Measurements from ENCODE around the gene GPD1.
A peak's percentile ranks its signal among the peaks of the same experiment; 100 is the strongest.

Gene GPD1

DNA sequence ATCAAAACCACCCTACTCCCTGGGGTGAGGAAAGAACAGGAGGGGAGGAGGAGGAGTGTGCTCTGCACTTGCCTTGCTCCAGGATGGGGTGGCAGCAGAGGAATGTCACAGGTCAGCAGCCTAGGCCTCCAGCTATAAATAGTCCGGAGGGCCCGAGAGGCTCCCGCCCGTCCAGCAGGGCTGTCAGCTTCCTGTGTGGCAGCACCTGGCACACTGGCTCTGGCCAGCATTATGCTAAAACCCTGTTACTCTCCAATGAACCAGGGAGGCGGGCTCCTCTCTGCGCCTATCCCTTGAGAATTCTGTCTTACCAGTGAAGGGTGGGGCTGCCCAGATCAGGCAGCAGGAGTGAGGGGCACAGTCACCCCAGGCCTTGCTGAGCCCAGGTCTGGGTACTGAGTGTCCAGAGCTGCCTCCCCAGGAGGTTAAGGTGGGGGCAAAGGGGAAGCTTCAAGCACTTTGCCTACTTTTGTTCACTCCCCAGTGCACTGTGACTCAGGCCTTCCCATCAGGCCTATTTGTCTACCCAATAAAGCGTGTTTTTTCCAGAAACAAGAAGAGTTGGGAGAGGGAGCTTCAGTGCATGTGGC is 7.0 kb downstream of the GPD1 start:
- no peak for TF ChIP-seq CTCF (IDR thresholded peaks at IDR 0.05; ENCODE audit: low read length, missing control alignments)
- no peak for DNase-seq (ENCODE audit: low read depth)
- H3K4me3 ChIP-seq (replicated peaks; ENCODE audit: low read depth, low read length) = no peak overlapping the region

- DNase-seq (ENCODE audit: low read depth) = no peak
- TF ChIP-seq CTCF (IDR thresholded peaks at IDR 0.05; ENCODE audit: low read length, missing control alignments) = no peak
- peak overlapping the region; percentile 29 for H3K4me3 ChIP-seq (replicated peaks; ENCODE audit: low read depth, low read length)
These were observed 7.5 kb downstream of the GPD1 start for GRCh38 chr12:50111395-50111692.

DNA sequence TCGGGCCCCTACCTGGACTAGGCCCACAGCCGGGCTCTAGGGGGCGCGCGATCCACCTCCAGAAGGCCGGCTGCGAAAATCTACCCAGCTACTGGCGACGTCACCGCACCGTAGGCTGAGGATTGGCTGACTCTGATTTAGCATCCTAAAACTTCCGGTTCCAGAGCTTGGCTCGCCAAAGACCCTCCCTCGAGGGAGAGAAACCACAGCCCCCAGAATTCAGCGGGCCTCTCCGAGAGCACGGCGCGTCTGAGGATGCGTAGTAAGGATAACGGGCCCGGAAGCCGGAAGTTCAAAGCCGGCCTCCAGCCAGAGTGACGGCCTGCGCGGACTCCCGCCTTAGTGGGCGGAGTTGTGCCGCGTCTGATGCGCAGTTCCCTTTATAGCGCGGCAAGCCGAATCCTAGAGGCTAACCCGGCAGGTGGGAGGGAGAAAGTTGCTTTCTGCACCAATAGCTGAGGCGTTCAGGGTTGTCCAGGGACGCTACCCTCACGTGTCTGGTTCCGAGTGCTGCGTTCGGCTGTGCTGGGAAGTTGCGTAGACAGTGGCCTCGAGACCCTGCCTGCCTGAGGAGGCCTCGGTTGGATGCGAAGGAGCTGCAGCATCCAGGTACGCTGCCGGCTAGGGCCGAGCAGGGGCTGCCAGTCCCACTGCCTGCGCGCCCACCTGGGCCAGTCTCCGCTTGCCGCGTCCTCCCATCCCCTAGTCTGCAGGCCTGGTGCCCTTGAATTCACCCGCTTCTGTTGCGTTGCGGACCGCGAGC is 8.1 kb downstream of the GPD1 start, which contains the start of gene COX14:
Gene COX14 (plus strand): TSS at position 544 of the 763 bp plus-strand sequence. CDS start 7,808 bp downstream, outside the sequence.
- H3K4me3 ChIP-seq (replicated peaks; ENCODE audit: low read depth, low read length) = peak within 1 kb of the TSS; percentile 82
- peak; percentile 85 for TF ChIP-seq CTCF (IDR thresholded peaks at IDR 0.05; ENCODE audit: low read length, missing control alignments)
- DNase-seq (ENCODE audit: low read depth) = peak; percentile 100

- peak overlapping the region; percentile 82 for H3K4me3 ChIP-seq (replicated peaks; ENCODE audit: low read depth, low read length)
- TF ChIP-seq CTCF (IDR thresholded peaks at IDR 0.05; ENCODE audit: low read length, missing control alignments) = no peak
- DNase-seq (ENCODE audit: low read depth) = no peak
These were observed 8.8 kb downstream of the GPD1 start for GRCh38 chr12:50112456-50113218.

DNA sequence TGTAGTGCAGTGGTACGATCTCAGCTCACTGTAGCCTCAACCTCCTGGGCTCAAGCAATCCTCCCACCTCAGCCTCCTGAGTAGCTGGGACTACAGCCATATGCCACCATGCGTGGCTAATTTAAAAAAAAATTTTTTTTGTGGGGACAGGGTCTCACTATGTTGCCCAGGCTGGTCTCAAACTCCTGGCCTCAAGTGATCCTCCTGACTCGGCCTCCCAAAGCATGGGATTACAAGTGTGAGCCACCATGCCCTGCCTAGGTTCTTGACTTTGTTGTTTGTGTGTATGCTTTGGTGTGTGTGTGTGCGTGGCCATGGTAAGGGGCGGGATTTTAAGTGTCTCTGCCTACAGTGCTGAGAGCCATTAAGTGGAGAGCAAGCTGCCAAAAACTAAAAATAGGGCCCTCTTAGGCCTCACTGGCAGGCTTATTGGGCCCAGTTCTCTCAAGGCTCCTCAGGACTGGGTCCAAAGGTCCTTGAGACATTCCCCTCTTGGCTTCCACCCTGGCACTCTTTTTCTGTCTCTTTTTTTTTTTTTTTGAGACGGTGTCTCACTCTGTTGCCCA is 13.3 kb downstream of the GPD1 start:
- H3K4me3 ChIP-seq (replicated peaks; ENCODE audit: low read depth, low read length) = no peak overlapping the region

DNA sequence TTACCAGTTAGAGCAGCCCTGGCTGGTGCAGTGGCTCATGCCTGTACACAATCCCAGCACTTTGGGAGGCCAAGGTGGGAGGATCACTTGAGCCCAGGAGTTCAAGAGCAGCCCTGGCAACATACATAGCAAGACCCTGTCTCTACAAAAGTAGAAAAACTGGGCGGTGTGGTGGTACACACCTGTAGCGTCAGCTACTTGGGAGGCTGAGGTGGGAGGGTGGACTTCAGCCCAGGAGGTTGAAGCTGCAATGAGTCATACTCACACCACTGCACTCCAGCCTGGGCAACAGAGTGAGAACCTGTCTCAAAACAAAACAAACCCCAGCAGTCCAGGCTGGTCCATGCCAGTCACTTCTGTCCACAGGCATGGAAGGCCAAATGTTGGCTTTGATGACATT is 15.6 kb downstream of the GPD1 start:
- no peak overlapping the region for H3K4me3 ChIP-seq (replicated peaks; ENCODE audit: low read depth, low read length)
- no peak for TF ChIP-seq CTCF (IDR thresholded peaks at IDR 0.05; ENCODE audit: low read length, missing control alignments)
- DNase-seq (ENCODE audit: low read depth) = no peak

More for the DNA sequence above, 13.3 kb downstream of the GPD1 start:
- DNase-seq (ENCODE audit: low read depth) = no peak
- no peak for TF ChIP-seq CTCF (IDR thresholded peaks at IDR 0.05; ENCODE audit: low read length, missing control alignments)
